Upper lobe of left lung (tissue), 4 donors: Measurements from ENCODE around the gene PIH1D1.

Experiments
- EP300 ChIP-seq, 4 donors: sonication (generic); formaldehyde crosslinking; IDR thresholded peaks; one replicate each; pipeline ENCODE4 v1.5.1; 2017; ENCODE audit warnings: antibody characterized with exemption in 4 of 4, control low read depth in 2 of 4
- POLR2AphosphoS5 ChIP-seq, 2 donors: sonication (generic); formaldehyde crosslinking; IDR thresholded peaks; one replicate each; pipeline ENCODE4 v1.5.1; 2017; ENCODE audit warnings: antibody characterized with exemption in 2 of 2
- TF ChIP-seq, protein P1 (sequence below), 6 experiments: fragments of 450-650 bp in 4 of 6; fragments of 200-600 bp in 2 of 6; sonication (generic) in 2 of 6; IDR thresholded peaks; one replicate each; pipeline ENCODE4 v1.5.1; 2016 to 2019; ENCODE audit warnings: antibody characterized with exemption in 6 of 6

DNA sequence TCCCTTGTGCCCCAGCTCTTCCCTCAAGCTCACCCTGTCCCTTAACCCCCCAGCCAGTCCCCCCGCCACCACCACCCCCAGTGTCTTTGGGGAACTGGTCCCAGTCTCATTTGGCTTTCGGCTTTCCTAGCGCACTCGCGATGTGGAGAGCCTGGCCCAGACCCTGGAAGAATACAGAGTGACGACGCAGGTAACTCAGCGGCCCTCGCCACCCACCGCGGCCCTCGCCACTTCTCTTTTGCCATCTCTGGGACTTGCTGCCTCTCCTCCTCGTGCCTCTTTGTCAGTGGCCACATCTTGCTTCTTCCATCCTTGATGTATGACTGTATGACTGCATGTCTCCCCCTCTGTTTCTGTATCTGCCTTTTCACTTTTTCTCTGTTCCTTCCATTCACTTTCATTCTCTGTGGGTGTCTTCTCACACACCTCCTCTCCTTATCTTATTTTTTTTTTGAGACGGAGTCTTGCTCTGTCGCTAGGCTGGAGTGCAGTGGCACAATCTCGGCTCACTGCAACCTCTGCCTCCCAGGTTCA, 44.1 kb downstream of the PIH1D1 start:
- TF ChIP-seq, protein P1, sequence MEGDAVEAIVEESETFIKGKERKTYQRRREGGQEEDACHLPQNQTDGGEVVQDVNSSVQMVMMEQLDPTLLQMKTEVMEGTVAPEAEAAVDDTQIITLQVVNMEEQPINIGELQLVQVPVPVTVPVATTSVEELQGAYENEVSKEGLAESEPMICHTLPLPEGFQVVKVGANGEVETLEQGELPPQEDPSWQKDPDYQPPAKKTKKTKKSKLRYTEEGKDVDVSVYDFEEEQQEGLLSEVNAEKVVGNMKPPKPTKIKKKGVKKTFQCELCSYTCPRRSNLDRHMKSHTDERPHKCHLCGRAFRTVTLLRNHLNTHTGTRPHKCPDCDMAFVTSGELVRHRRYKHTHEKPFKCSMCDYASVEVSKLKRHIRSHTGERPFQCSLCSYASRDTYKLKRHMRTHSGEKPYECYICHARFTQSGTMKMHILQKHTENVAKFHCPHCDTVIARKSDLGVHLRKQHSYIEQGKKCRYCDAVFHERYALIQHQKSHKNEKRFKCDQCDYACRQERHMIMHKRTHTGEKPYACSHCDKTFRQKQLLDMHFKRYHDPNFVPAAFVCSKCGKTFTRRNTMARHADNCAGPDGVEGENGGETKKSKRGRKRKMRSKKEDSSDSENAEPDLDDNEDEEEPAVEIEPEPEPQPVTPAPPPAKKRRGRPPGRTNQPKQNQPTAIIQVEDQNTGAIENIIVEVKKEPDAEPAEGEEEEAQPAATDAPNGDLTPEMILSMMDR (IDR thresholded peaks at IDR 0.05), result no peak
- no peak for TF ChIP-seq EP300 (IDR thresholded peaks at IDR 0.05)
- no peak for TF ChIP-seq POLR2AphosphoS5 (IDR thresholded peaks at IDR 0.05)
